ENCODE data around the gene HOXD4.

HOXD4 gene

DNA sequence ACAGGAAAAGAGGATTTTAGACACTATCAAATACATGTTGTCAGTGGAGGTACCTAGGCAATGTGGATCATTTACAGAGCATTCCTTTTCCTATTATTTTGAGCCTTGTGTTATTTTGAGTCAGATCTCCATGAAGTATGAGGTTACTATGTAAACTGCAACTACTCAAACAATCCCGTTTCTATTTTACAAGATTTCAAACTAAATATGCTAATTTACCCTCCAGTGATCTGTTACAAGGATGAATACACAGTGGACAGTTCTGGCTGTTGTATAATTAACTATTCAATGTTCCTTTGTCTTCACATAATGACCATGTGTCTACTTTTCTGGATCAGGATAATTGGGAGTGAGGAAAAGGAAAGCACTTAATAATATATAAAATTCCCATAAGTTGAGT lies 41.7 kb downstream of the HOXD4 start:
- no peak for FAIRE-seq

DNA sequence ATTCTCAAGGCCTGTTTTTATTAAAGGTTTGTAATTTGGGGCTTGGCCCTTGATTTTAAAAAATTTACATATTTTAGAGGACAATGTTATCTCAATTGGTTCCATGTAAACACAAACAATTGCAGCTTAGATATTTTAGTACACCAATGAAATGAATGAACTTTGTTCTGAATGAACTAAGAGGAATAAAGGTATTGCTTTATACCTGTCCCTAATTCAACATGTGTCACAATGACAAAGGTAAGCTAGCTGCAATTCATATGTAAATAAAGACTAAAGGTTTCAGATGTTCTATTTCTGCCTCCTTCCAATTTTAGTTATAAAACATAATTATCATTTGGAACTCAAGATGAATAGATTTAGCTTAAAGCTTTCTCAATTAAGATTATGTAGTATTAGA lies 48.6 kb downstream of the HOXD4 start:
- FAIRE-seq: no peak

DNA sequence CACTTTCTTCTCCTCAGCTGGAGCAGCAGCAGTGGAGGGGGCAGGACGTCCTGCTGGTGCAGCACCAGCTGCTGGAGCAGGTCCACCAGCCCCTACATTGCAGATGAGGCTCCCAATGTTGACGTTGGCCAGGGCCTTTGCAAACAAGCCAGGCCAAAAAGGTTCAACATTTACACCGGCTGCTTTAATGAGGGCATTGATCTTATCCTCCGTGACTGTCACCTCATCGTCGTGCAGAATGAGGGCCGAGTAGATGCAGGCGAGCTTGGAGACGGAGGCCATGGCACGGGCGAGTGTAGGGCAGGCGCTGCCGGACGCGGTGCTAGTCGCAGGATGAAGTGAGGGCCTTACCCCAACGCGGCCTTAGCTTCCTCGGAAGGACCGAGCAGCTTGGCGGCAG lies 49.6 kb downstream of the HOXD4 start:
- no peak for FAIRE-seq

DNA sequence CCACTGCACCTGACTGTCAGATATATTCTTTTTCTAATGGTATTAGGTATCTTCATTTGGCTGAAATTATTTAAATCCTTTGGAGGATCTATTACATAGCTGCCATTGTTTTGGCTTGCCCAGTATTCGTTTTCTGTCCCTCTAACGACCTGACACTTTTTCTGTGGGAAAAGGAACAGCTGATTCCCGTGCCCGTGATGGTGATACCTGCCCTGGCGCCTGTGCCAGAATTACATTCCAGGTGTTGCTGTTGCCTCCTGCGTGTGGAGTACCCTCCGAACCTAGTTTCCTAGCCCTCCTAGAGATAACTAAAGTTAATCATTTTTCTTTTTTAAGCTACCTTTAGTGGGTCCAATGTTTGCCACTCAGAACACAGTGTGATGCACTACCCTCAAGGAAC lies 51.1 kb downstream of the HOXD4 start:
- no peak for FAIRE-seq
